Gastrocnemius medialis (tissue), 4 donors: Measurements from ENCODE around the gene DIP2C.

Experiments used
- CTCF ChIP-seq, 5 experiments: fragments of 450-650 bp in 3 of 5; fragments of 200-600 bp in 2 of 5; sonication (generic) in 2 of 5; IDR thresholded peaks in 4 of 5; conservative IDR thresholded peaks in 1 of 5; 1 replicate in 4 of 5; 2 replicates in 1 of 5; pipeline ENCODE4 v1.5.1; 2016 to 2019; ENCODE audit warnings: antibody characterized with exemption in 5 of 5, mild to moderate bottlenecking in 3 of 5, moderate library complexity in 3 of 5
- POLR2A ChIP-seq, 2 donors: fragments of 450-650 bp; IDR thresholded peaks; one replicate each; pipeline ENCODE4 v1.6.1; 2017; ENCODE audit warnings: antibody characterized with exemption in 2 of 2, mild to moderate bottlenecking in 2 of 2, moderate library complexity in 2 of 2

GRCh38 chr10:725302-725701, 35.8 kb upstream of the DIP2C start:
- TF ChIP-seq CTCF (IDR thresholded peaks at IDR 0.05 in 4 of 5, conservative IDR thresholded peaks at IDR 0.05 in 1 of 5) (no peak), POLR2A (IDR thresholded peaks at IDR 0.05) (no peak)
